Middle frontal gyrus (tissue), 1 donor: ENCODE results near the gene SPI1.

Experiments
- DNase-seq: peaks from one replicate; pipeline ENCODE4 v3.0.0-alpha.2; 2015; ENCODE audit warnings: low spot score; ENCODE audit errors: extremely low spot score

Gene SPI1

DNA sequence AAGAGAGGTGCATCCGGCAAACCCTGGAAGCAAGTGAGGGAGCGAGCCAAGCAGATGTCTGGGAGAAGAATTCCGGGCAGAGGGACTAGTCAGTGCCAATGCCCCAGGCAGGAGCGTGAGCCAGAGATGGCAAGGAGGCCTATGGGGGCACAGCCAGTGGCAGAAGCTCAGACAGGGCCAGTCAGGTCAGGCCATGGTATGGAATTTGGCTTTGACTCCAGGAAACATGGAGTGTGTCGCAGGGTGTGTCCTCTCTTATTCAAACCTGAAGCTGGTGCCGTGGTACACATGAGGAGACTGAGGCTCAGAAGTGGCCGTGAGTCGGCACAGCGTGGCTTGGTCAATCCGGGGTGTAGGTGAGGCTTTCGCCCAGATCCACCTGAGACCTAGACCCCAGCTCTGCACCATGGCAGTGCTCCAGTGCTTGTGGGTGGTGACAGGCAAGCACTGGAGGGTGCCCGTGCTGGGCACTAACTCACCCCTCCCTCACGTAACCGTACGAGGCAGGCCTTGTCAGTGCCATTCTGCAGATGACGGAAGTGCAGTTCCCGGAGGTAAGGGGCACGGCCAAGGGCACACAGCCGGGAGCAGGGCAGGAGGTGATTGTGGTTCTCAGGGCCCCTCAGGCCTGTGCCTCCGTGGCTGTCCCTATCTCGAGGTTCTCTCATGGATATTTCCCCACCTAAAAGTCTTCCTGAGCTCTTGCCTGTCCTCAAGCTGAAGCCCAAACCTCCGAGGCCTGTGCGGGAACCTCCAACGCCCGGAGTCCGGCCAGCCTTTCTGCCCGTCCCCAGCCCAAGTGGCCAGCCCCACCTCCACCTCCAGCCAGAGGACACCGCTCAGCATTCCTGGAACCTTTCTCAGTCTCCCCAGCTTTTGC, 10.6 kb upstream of the SPI1 start:
- DNase-seq = no peak

DNA sequence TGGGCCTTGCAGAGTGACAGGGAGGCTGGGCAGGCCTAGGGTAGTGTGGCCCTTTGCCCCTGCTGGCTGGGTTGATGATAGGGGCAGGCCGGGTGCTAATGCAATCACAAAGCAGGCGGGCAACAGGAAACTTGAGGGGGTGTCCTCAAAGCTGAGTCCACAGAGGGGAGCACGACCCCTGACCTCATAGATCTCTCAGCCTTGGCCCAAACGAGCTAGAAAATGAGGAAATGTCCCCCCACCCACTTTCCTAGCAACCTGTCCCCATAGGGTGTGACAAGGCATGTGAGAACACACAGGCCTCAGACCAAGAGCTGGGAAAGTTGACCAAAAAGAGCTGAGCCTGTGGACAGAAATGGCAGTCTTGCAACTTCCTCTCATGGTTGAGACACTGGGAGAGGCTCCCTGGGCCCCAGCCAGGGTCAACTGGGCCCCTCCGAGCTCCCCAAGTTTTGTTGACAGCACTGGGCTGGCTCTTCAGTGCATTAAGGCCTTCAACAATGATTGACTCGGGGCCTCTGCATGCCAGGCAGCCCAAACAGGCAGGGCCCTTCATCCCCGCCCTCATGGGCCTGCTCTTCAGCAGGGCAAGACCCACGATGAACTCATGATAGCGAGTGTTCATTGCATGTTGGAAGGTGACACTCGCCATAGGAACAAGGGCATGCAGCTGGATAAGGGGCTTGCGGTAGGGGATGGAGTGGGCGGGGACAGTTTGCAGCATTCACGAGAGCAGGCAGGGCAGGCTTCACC, 9.8 kb upstream of the SPI1 start:
- no peak for DNase-seq

DNA sequence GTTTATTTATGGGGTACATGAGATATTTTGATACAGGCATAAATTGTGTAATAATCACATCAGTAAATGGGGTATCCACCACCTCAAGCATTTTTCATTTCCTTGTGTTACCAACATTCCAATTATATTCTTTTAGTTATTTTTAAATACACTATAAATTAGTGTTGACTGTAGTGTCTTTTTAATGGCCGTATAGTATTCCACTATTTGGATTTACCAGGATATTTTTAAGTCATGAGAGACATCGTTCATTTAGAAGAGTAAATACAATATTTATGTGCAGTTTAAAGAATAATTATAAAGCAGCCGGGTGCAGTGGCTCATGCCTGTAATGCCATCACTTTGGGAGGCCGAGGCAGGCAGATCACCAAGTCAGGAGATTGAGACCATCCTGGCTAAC, 6.2 kb upstream of the SPI1 start:
- DNase-seq = no peak

DNA sequence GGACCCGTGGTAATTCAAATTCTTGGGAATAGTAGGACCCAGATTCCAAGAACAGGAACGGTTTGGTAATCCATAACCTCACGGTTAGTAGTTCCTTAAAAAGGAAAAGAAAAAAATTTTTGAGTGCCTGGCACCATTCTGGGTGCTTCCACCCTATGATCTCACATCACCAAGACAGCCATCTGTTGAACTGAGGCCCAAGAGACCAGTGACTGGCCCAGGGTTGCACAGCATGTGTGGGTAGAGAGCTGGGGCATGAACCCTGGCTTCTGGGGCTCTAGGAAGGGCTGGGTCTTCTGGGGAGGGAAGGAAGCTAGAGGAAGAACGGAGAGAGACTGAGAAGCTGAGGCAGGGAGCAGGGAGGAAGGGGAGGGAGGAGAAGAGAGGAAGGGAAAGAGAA, 4.7 kb upstream of the SPI1 start:
- no peak for DNase-seq

DNA sequence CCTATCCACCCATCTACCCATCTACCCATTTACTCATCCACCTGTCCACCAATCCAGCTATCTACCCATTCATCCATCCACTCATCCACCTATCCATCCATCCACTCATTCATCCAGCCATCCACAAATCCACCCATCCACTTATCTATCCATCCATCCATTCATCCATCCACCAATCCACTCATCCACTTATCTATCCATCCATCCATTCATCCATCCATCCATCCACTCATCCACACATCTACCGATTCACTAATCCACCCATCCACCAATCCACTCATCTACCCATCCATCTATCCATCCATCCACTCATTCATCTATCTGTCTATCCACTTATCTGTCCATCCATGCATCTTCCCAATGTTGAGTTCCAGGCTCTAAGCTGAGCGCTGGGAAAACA, 1.7 kb upstream of the SPI1 start:
- DNase-seq = no peak

DNA sequence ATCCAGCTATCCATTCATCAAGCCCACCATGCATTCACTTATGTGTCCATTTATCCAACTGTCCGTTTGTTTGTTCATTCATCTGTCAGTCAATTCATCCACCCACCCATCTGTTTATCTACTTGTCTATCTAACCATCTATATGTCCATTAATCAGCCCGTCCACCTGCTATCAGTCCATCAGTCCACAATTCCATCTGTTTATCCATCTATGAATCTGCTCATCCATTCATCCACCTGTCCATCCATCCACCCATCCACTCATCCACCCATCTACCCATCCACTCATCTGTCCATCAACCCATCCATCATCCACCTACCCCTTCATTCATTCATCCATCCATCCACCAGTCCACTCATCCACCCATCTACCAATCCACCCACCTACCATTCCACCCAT, 970 bp upstream of the SPI1 start:
- DNase-seq = no peak

DNA sequence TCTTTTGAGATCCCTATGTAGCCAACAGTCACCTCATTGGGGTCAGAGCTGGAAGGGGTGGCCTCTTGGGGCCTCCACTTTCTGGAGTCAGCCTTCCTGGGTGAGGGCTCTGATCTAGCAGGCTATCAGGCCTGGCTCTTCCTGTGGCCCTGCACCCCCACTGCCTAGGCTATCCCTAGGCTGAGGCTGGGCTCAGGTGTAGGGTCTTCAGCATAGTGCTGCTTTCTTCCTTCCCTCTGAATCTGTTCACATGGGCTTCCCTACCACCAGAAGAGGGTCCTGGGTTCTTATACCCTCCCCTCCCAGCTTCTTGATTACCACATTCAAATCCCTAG, 456 bp upstream of the SPI1 start:
- DNase-seq = no peak

DNA sequence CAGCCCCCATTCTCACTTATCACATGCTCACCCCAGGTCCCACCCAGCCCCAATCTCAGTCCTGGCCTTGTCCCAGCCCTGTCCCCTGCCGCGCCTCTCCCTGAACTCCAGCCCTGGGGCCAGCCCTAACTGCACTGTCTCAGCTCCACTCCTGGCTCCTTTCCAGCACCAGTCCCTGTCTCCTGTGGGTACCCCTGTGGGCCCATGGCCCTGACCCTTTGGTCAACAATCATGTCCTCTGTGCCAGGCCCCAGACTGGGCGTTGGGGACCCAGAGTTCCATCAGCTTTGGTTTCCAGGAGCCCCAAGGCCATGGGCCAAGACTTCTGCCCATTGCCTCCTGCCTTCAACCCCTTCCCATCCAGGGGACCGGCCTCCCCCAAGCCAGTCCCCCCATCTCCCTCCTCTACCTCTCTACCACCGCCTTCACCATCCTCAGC, 757 bp downstream of the SPI1 start:
- no peak for DNase-seq

DNA sequence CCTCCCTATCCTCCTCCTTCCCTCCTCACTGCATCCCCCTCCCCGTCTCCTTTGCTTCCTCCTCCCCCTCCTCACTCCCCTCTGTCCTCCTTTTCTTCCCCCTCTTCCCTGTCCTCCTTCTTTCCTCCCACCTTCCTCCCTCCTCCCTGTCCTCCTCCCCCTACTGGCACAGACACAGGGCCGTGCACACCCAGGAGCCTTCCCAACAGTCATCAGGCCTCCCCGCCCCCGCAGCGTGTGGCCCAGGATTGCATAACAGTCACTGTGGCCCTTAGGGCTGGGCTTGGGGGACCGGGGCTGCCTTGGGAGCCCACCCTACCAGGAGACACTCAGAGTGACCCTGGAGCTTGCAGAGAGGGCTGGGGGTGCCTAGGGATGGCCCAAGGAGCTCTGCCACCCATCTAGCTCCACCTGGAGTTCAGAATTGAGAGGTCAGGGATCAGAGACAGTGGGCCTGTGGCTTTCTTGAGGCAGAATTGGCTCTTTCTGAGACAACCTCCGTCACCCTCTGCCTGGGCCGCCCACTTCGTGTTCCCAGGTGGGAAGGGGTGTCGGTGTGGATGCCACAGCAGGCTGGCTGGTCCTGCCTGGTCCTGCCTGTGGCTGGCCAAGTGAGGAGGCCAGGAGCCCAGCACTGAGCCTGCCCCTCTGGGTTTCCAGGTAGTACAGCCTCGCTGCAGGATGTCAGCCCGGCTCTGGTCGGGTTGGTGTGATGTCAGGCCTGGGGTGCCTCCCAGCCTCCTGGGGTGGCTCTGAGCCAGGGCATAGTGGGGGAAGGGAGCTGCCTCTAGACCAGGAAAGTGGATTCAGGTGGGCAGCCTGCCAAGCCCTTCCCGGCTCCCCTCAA, 1.6 kb downstream of the SPI1 start:
- DNase-seq = no peak

DNA sequence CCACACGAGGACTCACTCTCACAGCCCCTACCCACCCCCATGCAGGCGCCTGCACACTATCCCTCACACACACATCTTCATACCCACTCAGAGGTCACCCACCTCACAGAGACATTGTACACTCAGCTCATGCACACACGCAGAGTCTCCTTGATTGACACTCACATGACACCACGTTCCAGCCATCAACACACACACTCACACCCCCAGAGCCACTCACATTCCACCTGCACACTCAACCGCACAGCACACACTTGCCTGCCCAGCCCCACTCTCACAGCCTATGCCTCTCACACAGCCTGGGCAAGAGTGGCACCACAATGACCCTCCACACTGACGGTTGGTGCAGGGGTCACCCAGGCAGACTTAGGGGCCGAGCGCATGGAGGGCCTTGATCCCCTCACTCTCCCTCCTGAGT, 2.2 kb downstream of the SPI1 start:
- no peak for DNase-seq

DNA sequence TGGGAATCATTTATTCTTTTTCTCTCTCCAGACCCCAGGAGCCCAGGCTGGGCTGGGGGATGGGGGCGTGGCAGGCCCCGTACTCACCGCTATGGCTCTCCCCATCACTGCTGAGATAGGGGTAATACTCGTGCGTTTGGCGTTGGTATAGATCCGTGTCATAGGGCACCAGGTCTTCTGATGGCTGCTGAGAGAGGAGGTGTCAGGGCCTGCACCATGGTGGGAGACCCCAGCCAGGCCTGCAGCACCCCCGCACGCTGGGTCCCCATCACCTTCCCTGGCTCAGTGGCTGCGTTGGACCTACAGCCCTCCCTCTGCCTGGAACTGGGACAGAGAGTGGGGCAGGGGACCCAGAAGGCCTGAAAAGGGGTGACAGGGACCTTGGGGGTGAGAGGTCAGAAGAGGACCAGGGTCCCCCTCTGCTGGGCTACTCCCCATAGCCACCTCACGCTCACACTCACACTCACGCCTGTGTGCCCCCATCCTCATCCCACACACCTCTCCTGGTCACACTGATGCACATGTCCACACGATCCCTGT, 2.7 kb downstream of the SPI1 start:
- DNase-seq = no peak

DNA sequence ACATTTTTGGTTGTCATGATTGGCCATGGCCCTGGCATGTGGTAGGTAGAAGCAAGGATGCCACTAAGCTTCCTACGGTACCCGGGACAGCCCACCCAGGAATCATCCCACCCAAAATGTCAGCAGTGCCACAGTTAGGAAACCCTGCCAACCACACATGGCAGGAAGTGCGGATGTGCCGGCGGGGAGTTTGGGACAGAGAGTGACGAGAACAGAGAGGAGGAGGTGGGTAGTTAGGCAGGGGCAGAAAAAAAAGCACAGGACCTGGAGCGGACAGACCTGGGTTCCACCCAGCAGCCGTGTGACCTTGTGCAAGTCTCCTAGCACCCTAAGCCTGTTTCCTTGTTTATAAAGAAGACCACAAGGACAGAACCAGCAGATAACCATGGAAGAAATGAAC, 3.3 kb downstream of the SPI1 start:
- DNase-seq = no peak

DNA sequence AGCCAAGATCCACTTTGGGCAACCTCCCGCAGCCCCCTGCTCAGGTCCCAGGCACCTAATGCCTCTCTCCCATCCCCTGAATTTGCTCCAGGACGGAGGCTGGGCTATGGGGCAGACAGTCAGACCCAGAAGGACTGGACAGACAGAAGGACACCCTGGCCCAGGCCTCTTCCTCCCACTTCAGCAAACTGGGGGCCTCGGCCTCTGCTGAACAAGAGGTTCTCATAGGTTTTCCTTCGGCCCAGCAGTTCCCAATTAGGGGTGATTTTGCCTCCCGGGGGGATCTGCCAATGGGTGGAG, 3.7 kb downstream of the SPI1 start:
- DNase-seq = no peak

DNA sequence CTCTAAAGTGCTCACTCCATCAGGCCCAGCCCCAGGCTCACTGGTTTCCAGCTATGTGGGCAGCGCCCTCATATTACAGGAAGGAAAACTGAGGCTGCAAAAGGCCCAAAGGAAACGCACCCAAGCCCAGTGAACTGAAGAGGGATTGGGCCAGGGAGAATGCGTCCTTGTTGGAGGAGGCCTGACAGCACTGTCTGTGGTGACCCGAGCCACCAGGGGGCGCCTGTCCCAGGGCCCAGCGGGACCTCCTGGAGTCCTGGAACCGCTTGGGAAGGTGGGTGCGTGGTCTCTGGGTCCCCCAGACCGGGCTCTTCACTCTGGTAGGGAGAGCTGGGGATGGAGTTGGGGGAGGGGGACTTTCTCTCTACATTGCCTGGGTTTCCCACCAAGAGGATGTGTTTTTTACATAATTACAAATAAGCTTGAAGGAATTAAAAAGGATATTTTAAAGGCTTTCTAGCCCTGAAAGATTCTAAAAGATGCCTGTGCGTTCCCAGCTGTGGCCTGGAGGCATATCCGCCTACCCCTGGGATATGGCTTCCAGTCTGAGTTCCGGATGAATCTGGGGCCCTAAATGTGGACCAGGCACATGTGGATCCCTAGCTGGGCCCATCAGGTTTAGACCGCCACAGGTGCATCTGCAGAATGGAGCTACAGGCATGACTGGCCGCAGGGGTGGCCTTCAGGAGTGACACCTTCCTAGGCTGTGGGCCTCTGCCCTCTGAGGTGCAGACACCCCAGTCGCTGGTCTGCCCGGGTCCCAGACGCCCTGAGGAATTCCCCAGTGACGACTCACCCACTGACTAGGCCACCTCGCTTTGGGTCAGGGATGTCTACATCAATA, 4.2 kb downstream of the SPI1 start:
- peak; percentile 37 for DNase-seq

DNA sequence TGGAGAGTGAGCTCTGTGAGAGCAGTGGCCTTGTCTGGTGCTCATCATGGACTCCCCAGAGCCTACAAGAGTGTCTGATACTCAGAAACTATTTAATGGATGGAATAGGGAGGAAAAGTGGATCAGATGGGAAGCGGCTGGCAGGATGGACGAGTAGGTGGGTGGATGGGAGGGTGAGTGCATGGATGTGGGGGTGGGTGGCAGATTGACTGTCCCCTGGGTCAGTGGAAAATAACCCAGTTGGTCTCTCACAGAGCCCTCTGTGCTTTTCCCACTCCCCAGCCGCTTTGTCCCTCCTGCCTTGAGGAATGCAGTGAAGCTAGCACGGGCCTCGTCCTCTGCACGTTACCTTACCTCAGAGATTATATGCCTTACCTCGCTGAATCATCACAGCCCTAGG, 5.9 kb downstream of the SPI1 start:
- no peak for DNase-seq

DNA sequence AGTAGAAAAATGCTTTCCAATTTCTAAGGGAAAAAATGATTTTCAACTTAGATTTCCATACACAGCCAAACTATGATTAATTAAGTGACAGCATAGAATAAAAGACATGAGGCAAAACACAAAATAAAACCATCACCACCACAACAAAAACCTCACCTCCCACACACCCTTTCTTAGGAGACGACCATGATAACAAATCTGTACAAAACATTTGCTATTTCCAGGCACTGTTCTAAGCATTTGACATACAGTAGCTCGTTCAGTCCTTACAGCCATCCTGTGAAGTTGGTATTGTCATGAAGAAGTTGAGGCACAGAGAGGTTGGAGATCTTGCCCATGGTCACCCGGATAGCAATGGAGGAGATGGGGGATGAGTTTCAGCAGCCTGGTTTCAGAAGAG, 8.7 kb downstream of the SPI1 start:
- no peak for DNase-seq

DNA sequence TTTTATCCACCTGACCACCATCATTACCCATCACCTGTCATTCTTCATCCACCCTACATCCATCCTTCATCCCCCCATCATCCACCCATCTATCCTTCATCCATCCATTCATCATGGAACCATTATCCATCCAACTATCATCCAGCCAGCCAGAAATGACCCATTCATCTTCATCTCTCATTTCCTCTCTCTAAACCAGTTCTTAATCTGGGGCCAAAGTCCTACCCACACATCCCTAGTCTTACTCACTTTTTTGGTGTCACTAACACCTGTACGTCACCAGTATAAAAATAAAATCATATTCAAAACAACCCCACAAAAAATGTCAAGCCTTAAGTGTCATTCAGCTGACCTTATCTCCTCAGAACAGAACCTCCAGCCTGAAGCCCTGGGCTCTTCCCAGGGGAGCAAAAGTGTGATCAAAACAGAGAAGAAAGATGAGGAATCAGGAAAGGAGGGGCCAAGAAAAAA, 12.3 kb downstream of the SPI1 start:
- DNase-seq = no peak

DNA sequence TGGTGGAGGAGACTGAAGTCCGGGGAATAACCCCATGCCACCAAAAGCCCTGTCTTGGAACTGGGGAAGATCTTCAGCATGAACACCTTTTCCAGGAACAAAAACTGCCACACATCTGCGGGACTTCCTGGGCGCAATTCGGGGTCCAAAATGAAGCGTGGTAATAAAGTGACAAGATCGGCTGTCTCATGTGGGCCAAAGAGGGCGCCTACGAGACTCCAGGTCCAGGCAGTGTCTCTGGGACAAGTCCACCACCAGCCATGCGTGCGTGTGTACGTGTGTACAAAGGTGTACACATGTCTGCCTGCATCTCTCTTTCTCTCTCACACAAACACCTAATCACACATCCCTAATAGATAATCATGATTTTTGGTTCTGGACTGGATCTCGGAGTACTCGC, 16.9 kb downstream of the SPI1 start:
- DNase-seq = no peak

DNA sequence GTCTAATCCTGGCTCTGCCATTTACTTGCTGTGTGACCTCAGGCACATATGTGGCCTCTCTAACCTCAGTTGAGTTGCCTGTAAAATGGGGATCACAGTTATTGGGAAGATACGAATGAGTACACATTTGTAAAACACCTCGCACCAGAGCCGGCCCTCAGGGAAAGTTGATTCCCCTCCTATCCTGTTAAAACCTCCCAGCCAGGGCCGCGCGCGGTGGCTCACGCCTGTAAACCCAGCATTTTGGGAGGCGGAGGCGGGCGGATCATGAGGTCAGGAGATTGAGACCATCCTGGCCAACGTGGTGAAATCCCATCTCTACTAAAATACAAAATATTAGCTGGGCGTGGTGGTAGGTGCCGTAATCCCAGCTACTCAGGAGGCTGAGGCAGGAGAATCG, 18.0 kb downstream of the SPI1 start:
- DNase-seq = no peak

DNA sequence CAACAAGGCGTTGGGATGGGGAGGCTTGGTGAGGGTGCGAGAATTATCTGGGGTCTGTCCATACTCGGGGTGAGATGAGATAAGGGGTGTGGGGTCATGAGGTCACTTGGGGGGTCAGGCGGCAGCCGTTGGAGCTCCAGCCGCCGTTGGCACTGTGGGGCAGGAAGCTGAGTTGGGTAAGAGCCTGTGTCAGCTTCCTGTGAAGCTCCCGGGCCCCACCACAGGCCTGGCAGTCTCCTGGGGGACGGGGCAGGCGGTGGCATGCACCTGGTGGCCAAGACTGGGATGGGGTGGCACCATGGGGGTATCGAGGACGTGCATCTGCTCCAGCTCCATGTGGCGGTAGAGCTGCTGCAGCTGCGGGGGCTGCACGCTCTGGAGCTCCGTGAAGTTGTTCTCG, 18.8 kb downstream of the SPI1 start:
- no peak for DNase-seq

DNA sequence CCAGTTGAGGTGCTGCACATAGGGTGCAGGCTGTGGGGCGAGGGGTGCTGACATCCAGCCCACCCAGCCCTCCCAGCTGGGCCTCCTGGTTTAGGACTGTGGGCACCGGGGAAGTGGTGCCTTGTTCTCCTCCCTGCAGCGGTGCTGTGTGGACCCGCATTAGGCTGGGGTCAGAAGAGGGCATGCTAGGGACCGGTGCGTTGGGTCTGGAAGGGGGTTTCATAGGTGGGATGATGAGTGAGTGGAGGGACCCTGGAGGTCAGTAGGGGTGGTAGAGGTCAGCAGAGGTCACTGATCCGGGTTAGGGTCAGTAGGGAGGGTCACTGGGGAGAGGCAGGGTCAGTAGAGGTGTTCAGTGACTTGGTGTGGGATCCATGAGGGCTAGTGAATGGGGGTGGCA, 19.2 kb downstream of the SPI1 start:
- no peak for DNase-seq
